Adrenal gland (tissue), 5 donors: Measurements from ENCODE around the gene FAM185A.

Experiments used
- POLR2A ChIP-seq, 2 donors: fragments of 450-650 bp; IDR thresholded peaks; one replicate each; pipeline ENCODE4 v1.6.1; 2017; ENCODE audit warnings: antibody characterized with exemption in 2 of 2, mild to moderate bottlenecking in 2 of 2, moderate library complexity in 1 of 2
- TF ChIP-seq, protein P1 (sequence below), 6 experiments: fragments of 450-650 bp in 4 of 6; fragments of 200-600 bp in 2 of 6; sonication (generic) in 1 of 6; IDR thresholded peaks; 1 replicate in 5 of 6; 2 replicates in 1 of 6; pipeline versions ENCODE4 v1.5.1 to v1.8.0; 2016 to 2021; ENCODE audit warnings: antibody characterized with exemption in 6 of 6, mild to moderate bottlenecking in 2 of 6, moderate library complexity in 1 of 6
- donor health status: DM: no; HTN: no; CAD: no.

DNA sequence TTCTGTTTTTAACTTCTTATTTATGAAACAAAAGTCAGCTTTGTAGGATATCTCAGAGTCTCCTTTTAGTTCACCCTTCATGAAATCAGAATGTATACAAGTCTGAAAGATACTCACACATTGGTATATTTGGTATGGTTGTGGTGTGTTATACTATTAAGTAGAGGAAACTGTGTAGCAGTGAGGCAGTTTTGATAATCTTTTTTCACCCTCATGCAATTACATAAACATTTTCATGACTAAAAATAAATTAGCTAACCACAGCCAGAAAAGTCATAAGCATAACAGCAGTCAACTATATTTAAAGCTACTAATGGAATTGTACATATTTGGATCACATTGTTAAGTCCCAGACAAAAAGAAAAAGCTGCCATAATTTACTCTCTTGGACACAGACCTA lies 62.1 kb downstream of the FAM185A start:
- TF ChIP-seq, protein P1, sequence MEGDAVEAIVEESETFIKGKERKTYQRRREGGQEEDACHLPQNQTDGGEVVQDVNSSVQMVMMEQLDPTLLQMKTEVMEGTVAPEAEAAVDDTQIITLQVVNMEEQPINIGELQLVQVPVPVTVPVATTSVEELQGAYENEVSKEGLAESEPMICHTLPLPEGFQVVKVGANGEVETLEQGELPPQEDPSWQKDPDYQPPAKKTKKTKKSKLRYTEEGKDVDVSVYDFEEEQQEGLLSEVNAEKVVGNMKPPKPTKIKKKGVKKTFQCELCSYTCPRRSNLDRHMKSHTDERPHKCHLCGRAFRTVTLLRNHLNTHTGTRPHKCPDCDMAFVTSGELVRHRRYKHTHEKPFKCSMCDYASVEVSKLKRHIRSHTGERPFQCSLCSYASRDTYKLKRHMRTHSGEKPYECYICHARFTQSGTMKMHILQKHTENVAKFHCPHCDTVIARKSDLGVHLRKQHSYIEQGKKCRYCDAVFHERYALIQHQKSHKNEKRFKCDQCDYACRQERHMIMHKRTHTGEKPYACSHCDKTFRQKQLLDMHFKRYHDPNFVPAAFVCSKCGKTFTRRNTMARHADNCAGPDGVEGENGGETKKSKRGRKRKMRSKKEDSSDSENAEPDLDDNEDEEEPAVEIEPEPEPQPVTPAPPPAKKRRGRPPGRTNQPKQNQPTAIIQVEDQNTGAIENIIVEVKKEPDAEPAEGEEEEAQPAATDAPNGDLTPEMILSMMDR (IDR thresholded peaks at IDR 0.05) = no peak
- TF ChIP-seq POLR2A (IDR thresholded peaks at IDR 0.05) = no peak
